Psoas muscle (tissue), 8 donors: ENCODE measurements around the gene HEBP1. TPM values are rescaled to one million over a fixed set of nuclear protein-coding genes. Genes with fewer than 3 reads are reported as not detected.

ENCODE experiments used
- ATAC-seq, 4 donors: fragments of 200-7000 bp; cut with Tn5 transposase; one replicate each; pipeline ENCODE4 v1.9.1; 2020; ENCODE audit warnings: moderate library complexity in 3 of 4, mild to moderate bottlenecking in 2 of 4
- DNase-seq, 2 donors: peaks; one replicate each; pipeline ENCODE4 v3.0.0-alpha.2; 2020
- H3K27ac ChIP-seq: fragments of 200-600 bp; one replicate; pipeline ENCODE4 v1.8.0; 2022
- H3K27me3 ChIP-seq, 3 donors: fragments of 200-600 bp in 1 of 3; one replicate each; pipeline versions ENCODE4 v1.6.1 to v1.8.0; 2013 to 2022; ENCODE audit warnings: low read length in 2 of 3, mild to moderate bottlenecking in 2 of 3, moderate library complexity in 1 of 3; ENCODE audit not compliant: insufficient read depth in 3 of 3
- H3K36me3 ChIP-seq, 2 donors: fragments of 200-600 bp in 1 of 2; one replicate each; pipeline versions ENCODE4 v1.6.1 to v1.8.0; 2013 to 2022; ENCODE audit warnings: low read depth in 1 of 2, mild to moderate bottlenecking in 1 of 2, moderate library complexity in 1 of 2; ENCODE audit not compliant: insufficient read depth in 1 of 2
- H3K4me1 ChIP-seq: fragments of 200-600 bp; one replicate; pipeline ENCODE4 v1.8.0; 2022
- H3K4me3 ChIP-seq: fragments of 200-600 bp; one replicate; pipeline ENCODE4 v1.8.0; 2022; ENCODE audit warnings: mild to moderate bottlenecking
- H3K9me3 ChIP-seq: fragments of 200-600 bp; one replicate; pipeline ENCODE4 v1.8.0; 2022
- WGBS, 3 donors: extraction: QIAGEN DNeasy Blood & Tissue Kit; methylation state at CpG; one replicate each; pipeline versions ENCODE4 v1.1.6 to v1.1.7; 2013; 5-methylcytosine and 5-hydroxymethylcytosine counted together
- intact Hi-C, 2 donors: fragments of 100-400 bp; cut with DNase I; formaldehyde crosslinking; loops; one replicate each; pipeline versions ENCODE4 v1.11.0 to v1.14.2; 2022
- polyA plus RNA-seq, 3 donors: library from polyadenylated mRNA; stranded (reverse); fragments of 200-250 nt; gene quantifications; one replicate each; pipeline ENCODE4 v1.2.3, GENCODE V29; 2013
- total RNA-seq, 4 donors: library from RNA; stranded (reverse); fragmentation: NEBNext Ultra II Directional in 2 of 4; extraction: Animal tissue kit (Norgen Biotek cat#: 25700) in 2 of 4; gene quantifications; one replicate each; pipeline versions ENCODE4 v1.2.1 to v1.2.4, GENCODE V29; 2021 to 2023
- TF ChIP-seq, protein P1 (sequence below): fragments of 200-600 bp; IDR thresholded peaks from one replicate; pipeline ENCODE4 v1.8.0; 2022; ENCODE audit warnings: antibody characterized with exemption
- donor health status: healthy with polysubstance abuse.
- donor health status: DM: no; HTN: no; CAD: no; lungs with moderate emphysema.
- donor health status: Bipolar disorder and iron deficiency.
- donor health status: healthy.
- donor health status: DM: yes; HTN: yes; CAD: no.
- donor health status: DM: no; HTN: no; CAD: no.
- donor health status: DM: no; HTN: no; CAD: no.
- donor health status: DM: yes; HTN: yes; CAD: no.

HEBP1 gene
- total and polyA plus RNA-seq, 7 donors: 19.4 to 39.3 (median 33.3) TPM

- Histone ChIP-seq H3K9me3 (no peaks in the 10 kb centered on the region), H3K27ac (no peak overlapping the region), H3K4me3 (no peak overlapping the region), H3K36me3 (peaks cover 4 to 12% of the 10 kb centered on the region in 2 donors), H3K4me1 (peaks cover 9% of the 10 kb centered on the region), H3K27me3 (no peaks in the 10 kb centered on the region)
- 95 to 100% (median 97%) methylated on average over 4 of the region's 4 CpGs for WGBS, 3 donors
- DNase-seq (no peak), ATAC-seq (no peak)
- intact Hi-C loops: no loop called here
- TF ChIP-seq, protein P1, sequence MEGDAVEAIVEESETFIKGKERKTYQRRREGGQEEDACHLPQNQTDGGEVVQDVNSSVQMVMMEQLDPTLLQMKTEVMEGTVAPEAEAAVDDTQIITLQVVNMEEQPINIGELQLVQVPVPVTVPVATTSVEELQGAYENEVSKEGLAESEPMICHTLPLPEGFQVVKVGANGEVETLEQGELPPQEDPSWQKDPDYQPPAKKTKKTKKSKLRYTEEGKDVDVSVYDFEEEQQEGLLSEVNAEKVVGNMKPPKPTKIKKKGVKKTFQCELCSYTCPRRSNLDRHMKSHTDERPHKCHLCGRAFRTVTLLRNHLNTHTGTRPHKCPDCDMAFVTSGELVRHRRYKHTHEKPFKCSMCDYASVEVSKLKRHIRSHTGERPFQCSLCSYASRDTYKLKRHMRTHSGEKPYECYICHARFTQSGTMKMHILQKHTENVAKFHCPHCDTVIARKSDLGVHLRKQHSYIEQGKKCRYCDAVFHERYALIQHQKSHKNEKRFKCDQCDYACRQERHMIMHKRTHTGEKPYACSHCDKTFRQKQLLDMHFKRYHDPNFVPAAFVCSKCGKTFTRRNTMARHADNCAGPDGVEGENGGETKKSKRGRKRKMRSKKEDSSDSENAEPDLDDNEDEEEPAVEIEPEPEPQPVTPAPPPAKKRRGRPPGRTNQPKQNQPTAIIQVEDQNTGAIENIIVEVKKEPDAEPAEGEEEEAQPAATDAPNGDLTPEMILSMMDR: no peak
These were observed 6.7 kb downstream of the HEBP1 start for GRCh38 chr12:12993367-12993766.

GRCh38 chr12:12992418-12993130, 7.5 kb downstream of the HEBP1 start:
- Histone ChIP-seq H3K27ac (peak overlapping the region; percentile 11), H3K36me3 (peaks cover 4 to 20% of the 10 kb centered on the region in 2 donors), H3K4me1 (peaks cover 9% of the 10 kb centered on the region), H3K27me3 (no peaks in the 10 kb centered on the region), H3K4me3 (no peak overlapping the region), H3K9me3 (no peaks in the 10 kb centered on the region)
- DNase-seq (peak in 1 of 2 donors; percentile 35), ATAC-seq (peak in 1 of 4 donors; percentile 27)
- 70 to 78% (median 74%) methylated on average over 8 of the region's 8 CpGs for WGBS, 3 donors
- intact Hi-C loops: no loop called here
- TF ChIP-seq, protein P1: no peak

- H3K4me1 ChIP-seq: no peaks in the 10 kb centered on the region
- ATAC-seq: no peak
- no peaks in the 10 kb centered on the region for H3K27me3 ChIP-seq
- no peak for DNase-seq
- peaks cover 8 to 37% of the 10 kb centered on the region in 2 donors for H3K36me3 ChIP-seq
- 76 to 79% (median 78%) methylated on average over 7 of the region's 7 CpGs for WGBS, 3 donors
- H3K9me3 ChIP-seq: no peaks in the 10 kb centered on the region
- intact Hi-C loops: no loop called here
- TF ChIP-seq, protein P1: no peak
- H3K27ac ChIP-seq: no peak overlapping the region
- H3K4me3 ChIP-seq: no peak overlapping the region
These were observed 9.2 kb downstream of the HEBP1 start for GRCh38 chr12:12990700-12991468.

DNA sequence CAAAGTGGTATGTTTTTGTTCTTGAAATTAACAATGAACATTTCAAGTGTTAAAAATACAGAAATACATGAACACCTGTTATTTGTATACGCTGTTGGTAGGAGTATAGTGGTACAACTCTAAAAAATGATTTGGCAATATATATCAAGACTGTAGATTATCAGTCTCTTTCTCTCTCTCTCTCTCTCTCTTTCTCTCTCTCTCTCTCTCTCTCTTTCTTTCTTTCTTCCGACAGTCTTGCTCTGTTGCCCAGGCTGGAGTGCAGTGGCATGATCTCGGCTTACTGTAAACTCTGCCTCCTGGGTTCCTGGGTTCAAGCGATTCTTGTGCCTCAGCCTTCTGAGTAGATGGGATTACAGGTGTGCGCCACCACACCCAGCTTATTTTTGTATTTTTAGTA, 12.6 kb downstream of the HEBP1 start:
- no peak overlapping the region for H3K4me3 ChIP-seq
- 76 to 93% (median 77%) methylated on average over 5 of the region's 5 CpGs for WGBS, 3 donors
- TF ChIP-seq, protein P1: no peak
- no peaks in the 10 kb centered on the region for H3K27me3 ChIP-seq
- ATAC-seq (no peak), DNase-seq (no peak)
- H3K9me3 ChIP-seq: no peaks in the 10 kb centered on the region
- no peak overlapping the region for H3K27ac ChIP-seq
- intact Hi-C loops: loop anchor here (10.0 kb wide), 2 partner anchors 153 to 193 kb away; no protein-coding TSS in a partner anchor
- no peaks in the 10 kb centered on the region for H3K4me1 ChIP-seq
- H3K36me3 ChIP-seq: peaks cover 5 to 55% of the 10 kb centered on the region in 2 donors
